ENCODE measurements around the gene ALG13.
"Not testable (repeated sequence)": the region's sequence is repeated elsewhere in the genome, so short reads cannot be mapped to it uniquely, and the experiment has no call there.

The ALG13 gene

DNA sequence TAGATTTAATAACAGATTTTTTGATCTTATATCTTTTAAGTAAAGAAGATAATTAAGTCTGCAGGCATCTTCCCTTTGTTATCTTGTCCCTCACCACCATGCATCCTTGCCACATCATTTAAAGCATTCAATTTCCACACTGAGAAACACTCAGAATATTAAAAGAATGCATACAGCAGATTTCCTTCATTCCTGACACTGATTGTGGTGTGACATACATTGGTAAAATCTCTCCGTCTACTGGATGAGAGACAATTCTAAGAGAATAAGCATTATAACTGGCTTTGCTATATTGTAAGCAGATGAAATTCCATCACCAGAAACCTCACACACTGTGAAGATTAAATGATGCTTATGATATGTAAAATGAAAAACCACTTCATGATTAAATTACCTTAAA is 97.6 kb downstream of the ALG13 start:
- Histone ChIP-seq H3K9me3 (ENCODE audit: control insufficient read depth, insufficient read depth, low read length) (no peaks in the 10 kb centered on the region), H3K36me3 (ENCODE audit: control insufficient read depth, insufficient read depth, low read length) (no peaks in the 10 kb centered on the region), H3K4me3 (ENCODE audit: low read depth, low read length) (no peak overlapping the region), H3K4me1 (ENCODE audit: control insufficient read depth, insufficient read depth, low read length) (no peaks in the 10 kb centered on the region), H3K9ac (ENCODE audit: low read depth, low read length) (no peak overlapping the region), H3K27me3 (ENCODE audit: control insufficient read depth, insufficient read depth, low read length) (no peaks in the 10 kb centered on the region)

- no peaks in the 10 kb centered on the region for H3K36me3 ChIP-seq (ENCODE audit: control insufficient read depth, insufficient read depth, low read length)
- no peaks in the 10 kb centered on the region for H3K9me3 ChIP-seq (ENCODE audit: control insufficient read depth, insufficient read depth, low read length)
- H3K27me3 ChIP-seq (ENCODE audit: control insufficient read depth, insufficient read depth, low read length), result no peaks in the 10 kb centered on the region
- no peak overlapping the region for H3K4me3 ChIP-seq (ENCODE audit: low read depth, low read length)
- no peaks in the 10 kb centered on the region for H3K4me1 ChIP-seq (ENCODE audit: control insufficient read depth, insufficient read depth, low read length)
- no peak overlapping the region for H3K9ac ChIP-seq (ENCODE audit: low read depth, low read length)
Observed at GRCh38 chrX:111779582-111779981, 98.6 kb downstream of the ALG13 start.

GRCh38 chrX:111784667-111785066 is 103.7 kb downstream of the ALG13 start:
- Histone ChIP-seq H3K4me1 (ENCODE audit: control insufficient read depth, insufficient read depth, low read length) (no peaks in the 10 kb centered on the region), H3K4me3 (ENCODE audit: low read depth, low read length) (no peak overlapping the region), H3K36me3 (ENCODE audit: control insufficient read depth, insufficient read depth, low read length) (no peaks in the 10 kb centered on the region), H3K27me3 (ENCODE audit: control insufficient read depth, insufficient read depth, low read length) (no peaks in the 10 kb centered on the region), H3K9me3 (ENCODE audit: control insufficient read depth, insufficient read depth, low read length) (peaks cover 3% of the 10 kb centered on the region), H3K9ac (ENCODE audit: low read depth, low read length) (no peak overlapping the region)

DNA sequence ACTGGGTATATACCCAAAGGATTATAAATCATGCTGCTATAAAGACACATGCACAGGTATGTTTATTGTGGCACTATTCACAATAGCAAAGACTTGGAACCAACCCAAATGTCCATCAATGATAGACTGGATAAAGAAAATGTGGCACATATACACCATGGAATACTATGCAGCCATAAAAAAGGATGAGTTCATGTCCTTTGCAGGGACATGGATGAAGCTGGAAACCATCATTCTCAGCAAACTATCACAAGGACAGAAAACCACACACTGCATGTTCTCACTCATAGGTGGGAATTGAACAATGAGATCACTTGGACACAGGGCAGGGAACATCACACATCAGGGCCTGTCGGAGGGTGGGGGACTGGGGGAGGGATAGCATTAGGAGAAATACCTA is 109.1 kb downstream of the ALG13 start:
- H3K4me1 ChIP-seq (ENCODE audit: control insufficient read depth, insufficient read depth, low read length); H3K27me3 ChIP-seq (ENCODE audit: control insufficient read depth, insufficient read depth, low read length); H3K36me3 ChIP-seq (ENCODE audit: control insufficient read depth, insufficient read depth, low read length); H3K4me3 ChIP-seq (ENCODE audit: low read depth, low read length); H3K9me3 ChIP-seq (ENCODE audit: control insufficient read depth, insufficient read depth, low read length); H3K9ac ChIP-seq (ENCODE audit: low read depth, low read length): not testable (repeated sequence)

All from iPS-15b (cell line).